Activated CD4-positive, alpha-beta T cell treated with anti-CD3 and anti-CD28 coated beads, Interleukin-2, Interleukin-6, amounts not matched to agents 100 ng/mL and 50 ng/mL, durations not matched to agents 16 hours and 8 hours (primary cell): ENCODE data around the gene RNU6-9.

ENCODE experiments used
- DNase-seq: peaks from one replicate; pipeline ENCODE4 v3.0.0-alpha.2; 2020

The RNU6-9 gene

GRCh38 chr19:919199-920050, 26.1 kb downstream of the RNU6-9 start:
- peak; percentile 42 for DNase-seq

GRCh38 chr19:920051-920864, 27.0 kb downstream of the RNU6-9 start:
- DNase-seq, result peak; percentile 72

GRCh38 chr19:924553-925086, 31.3 kb downstream of the RNU6-9 start:
- peak; percentile 52 for DNase-seq

GRCh38 chr19:925087-925525, 31.8 kb downstream of the RNU6-9 start:
- DNase-seq, result peak; percentile 85

- peak; percentile 83 for DNase-seq
Observed at GRCh38 chr19:925526-926322, 32.4 kb downstream of the RNU6-9 start, which contains the start of gene ARID3A. TSS of gene ARID3A (plus strand) at chr19:926035. CDS start at chr19:929529, 3,494 bp downstream.

- no peak for DNase-seq
Observed at GRCh38 chr19:926323-926588, 33.0 kb downstream of the RNU6-9 start.

GRCh38 chr19:926589-927350, 33.5 kb downstream of the RNU6-9 start:
- DNase-seq, result peak; percentile 62

GRCh38 chr19:927351-927779, 34.1 kb downstream of the RNU6-9 start:
- no peak for DNase-seq

- no peak for DNase-seq
Observed at GRCh38 chr19:927780-928401, 34.6 kb downstream of the RNU6-9 start.

GRCh38 chr19:928471-929202, 35.4 kb downstream of the RNU6-9 start:
- no peak for DNase-seq

- DNase-seq, result no peak
Observed at GRCh38 chr19:929203-929890, 36.1 kb downstream of the RNU6-9 start.

GRCh38 chr19:929891-930258, 36.6 kb downstream of the RNU6-9 start:
- no peak for DNase-seq

GRCh38 chr19:931860-932647, 38.8 kb downstream of the RNU6-9 start:
- no peak for DNase-seq

GRCh38 chr19:932648-933552, 39.6 kb downstream of the RNU6-9 start:
- no peak for DNase-seq

- DNase-seq, result no peak
Observed at GRCh38 chr19:933553-933882, 40.2 kb downstream of the RNU6-9 start.

- no peak for DNase-seq
Observed at GRCh38 chr19:934197-934840, 41.0 kb downstream of the RNU6-9 start.

- no peak for DNase-seq
Observed at GRCh38 chr19:934865-935479, 41.7 kb downstream of the RNU6-9 start.

- no peak for DNase-seq
Observed at GRCh38 chr19:936175-936546, 42.9 kb downstream of the RNU6-9 start.
